Chondrocyte (in vitro differentiated cells): ENCODE data around the gene KLHL40. TPM values are rescaled to one million over a fixed set of nuclear protein-coding genes. Genes with fewer than 3 reads are reported as not detected.

Source experiments
- DNase-seq: peaks from one replicate; pipeline ENCODE4 v3.0.0; 2021; ENCODE audit warnings: mixed read lengths, low spot score
- H3K27ac Mint-ChIP-seq: one replicate; pipeline ENCODE4 v1.8.0; 2021; ENCODE audit warnings: mild to moderate bottlenecking, moderate library complexity, mixed read lengths; ENCODE audit not compliant: unreplicated experiment
- H3K27me3 Mint-ChIP-seq: 2 replicates; pipeline ENCODE4 v1.8.0; 2021; ENCODE audit warnings: low read depth, mixed read lengths
- H3K36me3 Mint-ChIP-seq: 2 replicates; pipeline ENCODE4 v1.8.0; 2021; ENCODE audit warnings: low read depth, mixed read lengths
- H3K4me1 Mint-ChIP-seq: 2 replicates; pipeline ENCODE4 v1.8.0; 2021; ENCODE audit warnings: low read depth, mild to moderate bottlenecking, mixed read lengths
- H3K4me3 Mint-ChIP-seq: one replicate; pipeline ENCODE4 v1.8.0; 2021; ENCODE audit warnings: mild to moderate bottlenecking, moderate library complexity, mixed read lengths; ENCODE audit not compliant: unreplicated experiment
- H3K9me3 Mint-ChIP-seq: 2 replicates; pipeline ENCODE4 v1.8.0; 2021; ENCODE audit warnings: low read depth, mixed read lengths
- total RNA-seq: library from RNA; stranded (reverse); gene quantifications from 3 replicates; pipeline ENCODE4 v1.2.1, GENCODE V29; 2021
- TF ChIP-seq, protein P1 (sequence below): fragments of 200-600 bp; sonication (generic); IDR thresholded peaks from 2 replicates; pipeline ENCODE4 v1.5.0; 2021; ENCODE audit warnings: antibody characterized with exemption, mild to moderate bottlenecking, moderate library complexity

Gene KLHL40
- total RNA-seq, 1 donor from 2014 or later = not detected

DNA sequence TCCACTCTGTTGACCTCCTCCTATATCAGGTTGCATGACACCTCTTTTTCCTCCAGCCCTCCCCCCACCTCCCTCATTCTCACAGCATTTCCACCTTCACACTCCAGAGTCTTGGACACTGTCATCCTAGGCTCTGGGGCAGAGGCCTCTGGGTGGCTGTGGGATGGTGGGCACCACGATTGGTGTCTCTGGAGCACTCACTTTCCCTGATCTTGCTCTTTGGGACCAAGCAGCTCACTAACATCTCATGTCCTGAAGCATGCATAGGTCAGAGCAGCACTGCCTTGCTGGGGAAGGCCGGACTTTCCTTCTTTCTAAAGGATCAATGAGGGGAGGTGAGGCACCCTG is 16.9 kb upstream of the KLHL40 start:
- Mint-ChIP-seq H3K4me1 (peaks cover 4% of the 10 kb centered on the region), H3K27ac (no peak overlapping the region), H3K4me3 (no peak overlapping the region), H3K36me3 (no peaks in the 10 kb centered on the region), H3K27me3 (no peaks in the 10 kb centered on the region), H3K9me3 (peaks cover 7% of the 10 kb centered on the region)
- no peak for DNase-seq
- TF ChIP-seq, protein P1, sequence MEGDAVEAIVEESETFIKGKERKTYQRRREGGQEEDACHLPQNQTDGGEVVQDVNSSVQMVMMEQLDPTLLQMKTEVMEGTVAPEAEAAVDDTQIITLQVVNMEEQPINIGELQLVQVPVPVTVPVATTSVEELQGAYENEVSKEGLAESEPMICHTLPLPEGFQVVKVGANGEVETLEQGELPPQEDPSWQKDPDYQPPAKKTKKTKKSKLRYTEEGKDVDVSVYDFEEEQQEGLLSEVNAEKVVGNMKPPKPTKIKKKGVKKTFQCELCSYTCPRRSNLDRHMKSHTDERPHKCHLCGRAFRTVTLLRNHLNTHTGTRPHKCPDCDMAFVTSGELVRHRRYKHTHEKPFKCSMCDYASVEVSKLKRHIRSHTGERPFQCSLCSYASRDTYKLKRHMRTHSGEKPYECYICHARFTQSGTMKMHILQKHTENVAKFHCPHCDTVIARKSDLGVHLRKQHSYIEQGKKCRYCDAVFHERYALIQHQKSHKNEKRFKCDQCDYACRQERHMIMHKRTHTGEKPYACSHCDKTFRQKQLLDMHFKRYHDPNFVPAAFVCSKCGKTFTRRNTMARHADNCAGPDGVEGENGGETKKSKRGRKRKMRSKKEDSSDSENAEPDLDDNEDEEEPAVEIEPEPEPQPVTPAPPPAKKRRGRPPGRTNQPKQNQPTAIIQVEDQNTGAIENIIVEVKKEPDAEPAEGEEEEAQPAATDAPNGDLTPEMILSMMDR = no peak

GRCh38 chr3:42668793-42669217 is 16.5 kb upstream of the KLHL40 start:
- H3K27ac Mint-ChIP-seq = no peak overlapping the region
- DNase-seq = no peak
- no peaks in the 10 kb centered on the region for H3K27me3 Mint-ChIP-seq
- TF ChIP-seq, protein P1 = no peak
- peaks cover 4% of the 10 kb centered on the region for H3K4me1 Mint-ChIP-seq
- no peak overlapping the region for H3K4me3 Mint-ChIP-seq
- H3K36me3 Mint-ChIP-seq = no peaks in the 10 kb centered on the region
- H3K9me3 Mint-ChIP-seq = peaks cover 7% of the 10 kb centered on the region

DNA sequence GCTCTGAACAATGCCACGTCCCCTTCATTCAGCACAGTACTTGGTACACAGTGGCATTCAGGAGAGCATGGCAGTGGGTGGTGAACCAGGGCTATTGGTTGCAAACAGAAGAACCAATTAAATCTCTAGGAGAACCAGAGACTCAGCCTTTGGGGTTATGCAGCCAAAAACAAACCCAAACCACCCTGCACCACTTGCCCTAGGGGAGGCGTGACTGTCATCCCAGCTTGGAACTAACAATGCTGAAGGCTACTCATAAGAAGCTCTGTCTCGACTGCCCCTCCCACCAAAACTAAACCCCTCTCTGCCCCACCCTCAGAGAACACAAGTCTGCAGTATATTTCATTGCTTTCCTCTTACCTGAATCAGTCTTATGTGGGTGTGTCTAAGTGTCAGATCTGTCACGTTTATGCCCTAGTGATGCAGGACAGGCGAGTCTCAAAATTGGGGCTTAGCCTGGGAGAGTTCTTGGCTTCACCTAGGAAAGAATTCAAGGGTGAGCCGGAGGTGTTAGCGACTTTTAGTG is 15.2 kb upstream of the KLHL40 start:
- no peaks in the 10 kb centered on the region for H3K27me3 Mint-ChIP-seq
- H3K4me3 Mint-ChIP-seq = no peak overlapping the region
- H3K4me1 Mint-ChIP-seq = peaks cover 13% of the 10 kb centered on the region
- H3K27ac Mint-ChIP-seq = no peak overlapping the region
- DNase-seq = no peak
- H3K36me3 Mint-ChIP-seq = no peaks in the 10 kb centered on the region
- peaks cover 7% of the 10 kb centered on the region for H3K9me3 Mint-ChIP-seq
- TF ChIP-seq, protein P1 = no peak

GRCh38 chr3:42670670-42671069 is 14.7 kb upstream of the KLHL40 start:
- H3K36me3 Mint-ChIP-seq = no peaks in the 10 kb centered on the region
- DNase-seq = no peak
- TF ChIP-seq, protein P1 = no peak
- no peak overlapping the region for H3K27ac Mint-ChIP-seq
- no peaks in the 10 kb centered on the region for H3K27me3 Mint-ChIP-seq
- peaks cover 13% of the 10 kb centered on the region for H3K4me1 Mint-ChIP-seq
- H3K4me3 Mint-ChIP-seq = no peak overlapping the region
- peaks cover 7% of the 10 kb centered on the region for H3K9me3 Mint-ChIP-seq

DNA sequence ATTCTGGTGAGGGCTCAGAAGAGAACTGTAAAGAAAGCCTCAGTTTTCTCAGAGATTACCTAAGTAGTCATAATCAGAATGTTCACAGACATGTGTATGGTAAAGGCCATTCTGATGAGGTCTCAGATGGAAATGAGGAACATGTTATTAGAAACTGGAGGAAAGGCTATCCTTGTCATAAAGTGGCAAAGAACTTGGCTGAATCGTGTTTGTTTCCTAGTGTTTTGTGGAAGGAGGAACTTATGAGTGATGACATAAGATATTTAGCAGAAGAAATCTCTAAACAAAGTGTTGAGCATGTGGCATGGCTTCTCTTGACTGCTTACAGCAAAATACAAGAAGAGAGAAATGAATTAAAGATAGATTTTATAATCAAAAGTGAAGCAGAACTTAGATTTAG is 12.8 kb upstream of the KLHL40 start:
- TF ChIP-seq, protein P1 = no peak
- no peaks in the 10 kb centered on the region for H3K36me3 Mint-ChIP-seq
- H3K27me3 Mint-ChIP-seq = no peaks in the 10 kb centered on the region
- peaks cover 9% of the 10 kb centered on the region for H3K4me1 Mint-ChIP-seq
- no peak for DNase-seq
- H3K9me3 Mint-ChIP-seq = peaks cover 18% of the 10 kb centered on the region
- no peak overlapping the region for H3K4me3 Mint-ChIP-seq
- no peak overlapping the region for H3K27ac Mint-ChIP-seq
